Parathyroid adenoma (tissue), 2 donors: ENCODE data around the gene TMEM52.
"Not testable (repeated sequence)": the region's sequence is repeated elsewhere in the genome, so short reads cannot be mapped to it uniquely, and the experiment has no call there.

Source experiments
- H2AFZ ChIP-seq: fragments of 300-600 bp; sonication (generic); one replicate; pipeline ENCODE4 v1.7.0; 2017; ENCODE audit warnings: antibody characterized with exemption, mild to moderate bottlenecking
- H3K27ac ChIP-seq: fragments of 300-600 bp; sonication (generic); one replicate; pipeline ENCODE4 v1.7.0; 2017
- H3K27me3 ChIP-seq: fragments of 300-600 bp; sonication (generic); one replicate; pipeline ENCODE4 v1.7.0; 2017; ENCODE audit warnings: low read length; ENCODE audit not compliant: control insufficient read depth, insufficient read depth
- H3K36me3 ChIP-seq: fragments of 300-600 bp; sonication (generic); one replicate; pipeline ENCODE4 v1.7.0; 2017; ENCODE audit warnings: low read length; ENCODE audit not compliant: control insufficient read depth, insufficient read depth
- H3K4me1 ChIP-seq: fragments of 300-600 bp; sonication (generic); one replicate; pipeline ENCODE4 v1.7.0; 2017; ENCODE audit warnings: control low read depth
- H3K4me2 ChIP-seq: fragments of 300-600 bp; sonication (generic); one replicate; pipeline ENCODE4 v1.7.0; 2017; ENCODE audit warnings: low read length
- H3K4me3 ChIP-seq: fragments of 300-600 bp; sonication (generic); one replicate; pipeline ENCODE4 v1.7.0; 2017; ENCODE audit warnings: low read depth, low read length
- H3K79me2 ChIP-seq: fragments of 300-600 bp; sonication (generic); one replicate; pipeline ENCODE4 v1.7.0; 2017; ENCODE audit warnings: control low read depth
- H3K9ac ChIP-seq: fragments of 300-600 bp; sonication (generic); one replicate; pipeline ENCODE4 v1.7.0; 2017; ENCODE audit warnings: mild to moderate bottlenecking
- H3K9me3 ChIP-seq: fragments of 300-600 bp; sonication (generic); one replicate; pipeline ENCODE4 v1.7.0; 2017; ENCODE audit warnings: low read length; ENCODE audit not compliant: control insufficient read depth
- CTCF ChIP-seq: fragments of 300-600 bp; sonication (generic); IDR thresholded peaks from one replicate; pipeline ENCODE4 v1.7.0; 2017; ENCODE audit warnings: antibody characterized with exemption, mild to moderate bottlenecking
- donor health status: primary hyperparathyroidism.

TMEM52 gene

GRCh38 chr1:1938613-1939295 is 19.7 kb upstream of the TMEM52 start:
- no peaks in the 10 kb centered on the region for H3K27me3 ChIP-seq
- no peak overlapping the region for H3K4me2 ChIP-seq
- H3K9ac ChIP-seq = no peak overlapping the region
- H3K4me1 ChIP-seq = no peaks in the 10 kb centered on the region
- H3K4me3 ChIP-seq = no peak overlapping the region
- H3K27ac ChIP-seq = no peak overlapping the region
- no peaks in the 10 kb centered on the region for H3K36me3 ChIP-seq
- no peaks in the 10 kb centered on the region for H3K79me2 ChIP-seq
- no peak for TF ChIP-seq CTCF
- no peaks in the 10 kb centered on the region for H3K9me3 ChIP-seq
- no peak overlapping the region for H2AFZ ChIP-seq

GRCh38 chr1:1938276-1938573 is 19.1 kb upstream of the TMEM52 start:
- TF ChIP-seq CTCF = no peak
- H3K4me3 ChIP-seq = no peak overlapping the region
- no peak overlapping the region for H3K4me2 ChIP-seq
- no peaks in the 10 kb centered on the region for H3K79me2 ChIP-seq
- H3K36me3 ChIP-seq = no peaks in the 10 kb centered on the region
- H3K27me3 ChIP-seq = no peaks in the 10 kb centered on the region
- no peak overlapping the region for H3K9ac ChIP-seq
- no peaks in the 10 kb centered on the region for H3K9me3 ChIP-seq
- H2AFZ ChIP-seq = no peak overlapping the region
- H3K4me1 ChIP-seq = no peaks in the 10 kb centered on the region
- no peak overlapping the region for H3K27ac ChIP-seq

- H3K4me2 ChIP-seq = no peak overlapping the region
- H3K27ac ChIP-seq = no peak overlapping the region
- H3K36me3 ChIP-seq = no peaks in the 10 kb centered on the region
- TF ChIP-seq CTCF = no peak
- H3K79me2 ChIP-seq = no peaks in the 10 kb centered on the region
- H3K4me1 ChIP-seq = no peaks in the 10 kb centered on the region
- H3K9me3 ChIP-seq = no peaks in the 10 kb centered on the region
- no peak overlapping the region for H3K9ac ChIP-seq
- H3K4me3 ChIP-seq = no peak overlapping the region
- H3K27me3 ChIP-seq = no peaks in the 10 kb centered on the region
- H2AFZ ChIP-seq = no peak overlapping the region
Measured at GRCh38 chr1:1937549-1938275, 18.6 kb upstream of the TMEM52 start.

- no peak for TF ChIP-seq CTCF
- Histone ChIP-seq H3K79me2 (no peaks in the 10 kb centered on the region), H3K27ac (no peak overlapping the region), H3K4me1 (no peaks in the 10 kb centered on the region), H3K9me3 (no peaks in the 10 kb centered on the region), H3K4me3 (no peak overlapping the region), H2AFZ (no peak overlapping the region), H3K36me3 (no peaks in the 10 kb centered on the region), H3K9ac (no peak overlapping the region), H3K27me3 (no peaks in the 10 kb centered on the region), H3K4me2 (no peak overlapping the region)
Measured at GRCh38 chr1:1937061-1937460, 18.0 kb upstream of the TMEM52 start.

GRCh38 chr1:1934848-1935247 is 15.8 kb upstream of the TMEM52 start:
- not testable (repeated sequence) for H3K4me3 ChIP-seq, H3K4me2 ChIP-seq, H2AFZ ChIP-seq, H3K4me1 ChIP-seq, H3K27ac ChIP-seq, H3K9me3 ChIP-seq, H3K9ac ChIP-seq, H3K27me3 ChIP-seq, H3K36me3 ChIP-seq, H3K79me2 ChIP-seq
